Right renal cortex interstitium (tissue), 3 donors: Measurements from ENCODE around the gene PUS7L. TPM values are rescaled to one million over a fixed set of nuclear protein-coding genes. Genes with fewer than 3 reads are reported as not detected.

Experiments used
- DNase-seq, 3 donors: peaks; one replicate each; pipeline ENCODE4 v3.0.0-alpha.2; 2013; ENCODE audit warnings: low read depth in 3 of 3, low spot score in 2 of 3
- polyA plus RNA-seq, 3 donors: library from polyadenylated mRNA; unstranded; fragments of 120-200 nt; gene quantifications; one replicate each; pipeline ENCODE4 v1.2.1, GENCODE V29; 2013; ENCODE audit not compliant: insufficient read length in 3 of 3

Gene PUS7L, protein sequence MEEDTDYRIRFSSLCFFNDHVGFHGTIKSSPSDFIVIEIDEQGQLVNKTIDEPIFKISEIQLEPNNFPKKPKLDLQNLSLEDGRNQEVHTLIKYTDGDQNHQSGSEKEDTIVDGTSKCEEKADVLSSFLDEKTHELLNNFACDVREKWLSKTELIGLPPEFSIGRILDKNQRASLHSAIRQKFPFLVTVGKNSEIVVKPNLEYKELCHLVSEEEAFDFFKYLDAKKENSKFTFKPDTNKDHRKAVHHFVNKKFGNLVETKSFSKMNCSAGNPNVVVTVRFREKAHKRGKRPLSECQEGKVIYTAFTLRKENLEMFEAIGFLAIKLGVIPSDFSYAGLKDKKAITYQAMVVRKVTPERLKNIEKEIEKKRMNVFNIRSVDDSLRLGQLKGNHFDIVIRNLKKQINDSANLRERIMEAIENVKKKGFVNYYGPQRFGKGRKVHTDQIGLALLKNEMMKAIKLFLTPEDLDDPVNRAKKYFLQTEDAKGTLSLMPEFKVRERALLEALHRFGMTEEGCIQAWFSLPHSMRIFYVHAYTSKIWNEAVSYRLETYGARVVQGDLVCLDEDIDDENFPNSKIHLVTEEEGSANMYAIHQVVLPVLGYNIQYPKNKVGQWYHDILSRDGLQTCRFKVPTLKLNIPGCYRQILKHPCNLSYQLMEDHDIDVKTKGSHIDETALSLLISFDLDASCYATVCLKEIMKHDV
- polyA plus RNA-seq = 10 to 100 TPM; 12.4 to 14.7 (median 13.1) TPM

- peak; percentile 92 to 96 (median 96) for DNase-seq
Observed at GRCh38 chr12:43758728-43759563, at the start of gene PUS7L, which contains the start of gene IRAK4. PUS7L (minus strand) TSS chr12:43758790; CDS start chr12:43755245, 3,545 bp downstream. IRAK4 (plus strand) TSS chr12:43758951; CDS start chr12:43768112, 9,161 bp downstream.

DNA sequence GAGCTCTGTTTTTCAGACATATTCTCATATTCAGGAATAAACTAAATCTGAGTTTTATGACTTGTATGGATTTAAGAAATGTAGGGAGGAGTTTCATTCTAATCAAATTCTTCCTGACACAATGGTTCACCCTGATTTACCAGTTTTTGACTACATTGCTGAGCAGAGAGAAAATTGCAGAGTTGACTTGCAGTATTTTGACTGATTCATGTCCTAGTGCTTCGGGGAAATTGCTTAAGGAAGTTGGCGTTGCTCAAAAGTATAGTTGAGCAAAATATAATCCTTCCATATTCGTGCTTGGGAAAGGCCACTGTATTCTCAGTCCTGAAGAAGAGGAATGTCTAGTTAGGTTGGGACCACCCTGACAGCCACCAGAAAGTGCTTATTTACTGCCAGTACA, 48.8 kb upstream of the PUS7L start:
- no peak for DNase-seq

- DNase-seq = peak in 1 of 3 donors; percentile 25
Observed at GRCh38 chr12:43806737-43807072, 48.1 kb upstream of the PUS7L start.

GRCh38 chr12:43805860-43806736, 47.5 kb upstream of the PUS7L start, which contains the start of gene TWF1:
TWF1 (minus strand) TSS chr12:43806317; CDS start chr12:43806245, 72 bp downstream.
- peak; percentile 73 to 78 (median 75) for DNase-seq

- DNase-seq = peak in 1 of 3 donors; percentile 24
Observed at GRCh38 chr12:43805149-43805859, 46.7 kb upstream of the PUS7L start.

DNA sequence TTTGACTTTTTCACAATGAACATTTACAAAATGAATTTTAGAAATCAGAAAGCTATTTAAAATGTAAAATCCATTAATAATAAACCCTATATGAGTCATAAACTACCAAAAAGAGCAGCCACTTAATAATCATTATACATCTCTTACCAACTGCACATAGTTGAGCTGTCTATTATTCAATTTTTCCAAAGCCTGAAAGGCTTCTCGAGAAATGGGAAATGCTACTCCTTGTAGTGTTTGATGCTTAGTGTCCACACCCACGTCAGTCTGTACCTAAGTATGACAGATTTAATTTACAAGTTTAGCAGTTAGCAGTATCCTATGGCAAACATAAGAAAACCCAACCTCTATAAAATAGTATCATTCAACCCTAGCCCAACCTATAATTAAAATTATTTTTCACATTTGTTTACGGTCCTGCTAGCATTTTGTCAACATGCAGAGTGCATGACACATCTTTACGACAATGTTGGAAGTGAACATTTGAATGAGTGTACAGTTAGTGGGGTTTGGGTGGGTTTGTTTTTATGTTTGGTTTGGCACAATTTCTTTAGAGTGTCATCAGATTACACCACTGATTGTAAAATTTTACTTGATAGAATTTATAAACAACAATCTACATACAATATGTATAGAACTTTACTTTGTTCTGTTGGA, 39.1 kb upstream of the PUS7L start:
- DNase-seq = no peak

- DNase-seq = no peak
Observed at GRCh38 chr12:43795716-43796280, 37.2 kb upstream of the PUS7L start.

- DNase-seq = no peak
Observed at GRCh38 chr12:43789941-43790340, 31.4 kb upstream of the PUS7L start.

DNA sequence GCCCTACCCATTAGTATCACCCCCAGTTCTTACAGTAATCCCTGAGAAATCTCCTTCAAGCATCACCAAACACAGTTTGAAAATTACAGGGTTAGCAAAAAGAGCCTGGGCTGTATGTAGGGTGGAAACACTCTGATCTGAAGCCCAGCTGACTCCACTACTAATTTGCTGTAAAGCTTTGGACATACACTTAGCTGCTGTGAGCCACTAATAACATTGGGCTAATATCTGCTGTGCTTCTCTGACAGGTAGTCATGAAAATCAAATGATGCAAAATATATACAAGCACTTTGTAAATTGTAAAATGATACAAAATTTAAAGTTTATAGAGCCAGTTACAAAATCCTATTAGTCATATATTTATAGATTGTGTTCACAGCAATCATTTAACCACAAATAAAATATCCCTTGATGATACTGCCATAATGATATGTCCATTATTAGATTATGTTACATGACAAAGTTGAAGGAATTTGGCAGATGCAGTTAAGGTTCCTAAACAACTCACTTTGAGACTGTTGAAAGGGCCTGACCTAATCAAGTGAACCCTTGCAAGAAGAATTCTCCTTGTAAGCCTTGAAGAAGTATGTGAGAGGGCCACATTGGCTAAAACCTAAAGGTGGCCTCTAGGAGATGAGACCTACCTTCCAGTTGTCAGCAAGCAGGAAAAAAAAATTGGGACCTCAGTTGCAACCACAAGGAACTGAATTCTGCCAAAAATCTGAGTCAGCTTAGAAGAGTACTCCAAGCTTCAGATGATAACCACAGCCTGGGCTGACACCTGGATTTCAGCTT, 28.5 kb upstream of the PUS7L start:
- no peak for DNase-seq

- no peak for DNase-seq
Observed at GRCh38 chr12:43776498-43776897, 17.9 kb upstream of the PUS7L start.

DNA sequence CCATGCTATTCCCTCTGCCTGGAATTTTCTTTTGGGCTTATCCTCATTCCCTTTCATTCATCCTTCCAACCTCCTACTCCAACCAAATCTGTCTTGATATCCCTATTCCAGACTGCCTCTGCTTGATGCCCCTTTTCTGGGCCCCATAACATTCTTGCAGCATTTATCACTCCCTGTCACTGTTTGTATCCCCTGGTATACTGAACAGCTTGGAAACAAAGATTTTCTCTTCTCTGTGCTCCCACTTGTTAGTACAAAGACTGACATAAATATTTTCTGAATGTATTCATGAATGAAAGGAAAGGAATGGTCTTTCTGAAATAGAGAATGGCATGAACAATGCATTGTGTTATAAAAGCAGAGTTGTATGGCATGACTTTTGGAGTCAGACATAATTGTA, 7.7 kb upstream of the PUS7L start:
- no peak for DNase-seq

- DNase-seq = no peak
Observed at GRCh38 chr12:43764528-43764927, 5.9 kb upstream of the PUS7L start.

GRCh38 chr12:43763769-43764168, 5.2 kb upstream of the PUS7L start:
- DNase-seq = no peak

- DNase-seq = no peak
Observed at GRCh38 chr12:43762596-43762995, 4.0 kb upstream of the PUS7L start.

DNA sequence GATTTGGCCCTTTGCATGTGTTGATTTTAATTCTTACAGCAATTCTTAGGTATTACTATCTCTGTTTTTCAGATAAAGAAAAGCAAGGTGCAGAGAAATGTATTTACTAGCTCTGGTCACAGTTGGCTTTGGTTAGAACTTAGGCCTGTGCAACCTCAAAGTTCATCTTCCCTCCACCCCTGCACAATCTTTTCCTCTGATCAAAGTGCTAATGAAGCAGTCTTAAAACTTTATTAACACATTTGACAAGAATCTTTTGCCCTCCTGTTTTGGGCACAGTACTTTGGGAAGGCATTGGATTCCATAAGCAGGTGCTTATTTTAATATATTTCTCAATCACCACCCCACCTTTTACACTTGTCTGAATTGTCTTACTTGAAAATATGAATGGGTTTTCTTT, 2.9 kb upstream of the PUS7L start:
- DNase-seq = no peak

DNA sequence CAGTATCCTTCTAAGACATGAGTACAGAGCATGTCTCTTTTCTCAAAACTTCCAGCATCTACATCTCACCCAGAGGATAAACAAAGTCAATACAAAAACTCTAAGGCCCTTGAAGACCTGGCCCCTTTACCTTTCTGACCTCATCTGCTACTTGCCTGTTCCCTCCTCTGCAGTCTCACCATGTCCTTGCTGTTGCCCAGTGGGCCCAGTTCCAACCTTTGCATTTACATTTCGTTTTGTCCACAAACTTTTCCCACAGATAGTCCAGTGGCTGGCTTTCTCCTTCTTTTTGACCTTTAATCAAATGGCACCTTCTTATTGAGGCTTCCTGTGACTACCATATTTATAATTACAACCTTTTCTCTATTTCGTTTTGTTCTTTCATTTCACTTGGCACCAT, 1.8 kb upstream of the PUS7L start:
- DNase-seq = no peak

DNA sequence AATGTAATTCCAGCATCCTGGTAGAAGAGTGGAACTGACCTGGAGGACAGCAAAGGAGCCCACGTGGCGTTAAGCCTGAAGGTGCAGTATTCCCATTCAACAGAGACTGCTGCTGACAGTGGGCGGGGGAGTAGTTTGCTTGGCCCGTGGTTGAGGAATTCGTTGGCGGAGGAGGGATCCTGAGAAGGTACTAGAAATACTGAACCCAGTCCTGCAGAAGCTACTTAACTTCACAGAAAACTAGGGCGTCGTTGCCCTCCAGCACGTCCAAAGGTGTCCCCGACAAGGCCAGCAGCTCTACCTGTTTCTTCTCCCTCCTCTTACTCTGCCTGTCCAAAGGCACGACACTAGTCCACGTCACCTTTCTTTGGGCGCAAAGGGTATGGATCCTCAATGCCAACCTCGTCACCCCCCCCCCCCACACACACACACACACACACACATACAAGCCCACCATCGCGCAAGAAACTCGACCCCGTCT, 303 bp downstream of the PUS7L start:
- peak in 1 of 3 donors; percentile 36 for DNase-seq
